GM10266 (cell line): ENCODE data around the gene GMEB2.
"Not testable (repeated sequence)": the region's sequence is repeated elsewhere in the genome, so short reads cannot be mapped to it uniquely, and the experiment has no call there.

Experiments
- DNase-seq: peaks from one replicate; pipeline ENCODE4 v3.0.0; 2012; ENCODE audit errors: extremely low spot score
- CTCF ChIP-seq: IDR thresholded peaks from 2 replicates; pipeline ENCODE4 v1.5.1; 2012; ENCODE audit warnings: mild to moderate bottlenecking, low read depth; ENCODE audit not compliant: control insufficient read depth, insufficient read depth; ENCODE audit errors: missing control alignments

GMEB2 gene

DNA sequence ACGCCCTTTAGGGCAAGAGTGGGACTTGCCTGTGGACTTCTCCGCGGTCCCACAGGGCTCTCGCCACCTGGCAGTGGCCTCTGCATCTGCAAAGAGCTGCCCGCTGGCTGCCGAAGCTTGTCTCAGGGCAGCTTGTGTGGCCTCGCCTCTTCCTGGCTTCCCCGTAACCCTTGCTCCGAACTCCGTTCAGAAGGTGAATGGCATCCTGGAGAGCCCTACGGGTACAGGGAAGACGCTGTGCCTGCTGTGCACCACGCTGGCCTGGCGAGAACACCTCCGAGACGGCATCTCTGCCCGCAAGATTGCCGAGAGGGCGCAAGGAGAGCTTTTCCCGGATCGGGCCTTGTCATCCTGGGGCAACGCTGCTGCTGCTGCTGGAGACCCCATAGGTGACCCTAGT, 34.2 kb upstream of the GMEB2 start:
- TF ChIP-seq CTCF = no peak
- no peak for DNase-seq

DNA sequence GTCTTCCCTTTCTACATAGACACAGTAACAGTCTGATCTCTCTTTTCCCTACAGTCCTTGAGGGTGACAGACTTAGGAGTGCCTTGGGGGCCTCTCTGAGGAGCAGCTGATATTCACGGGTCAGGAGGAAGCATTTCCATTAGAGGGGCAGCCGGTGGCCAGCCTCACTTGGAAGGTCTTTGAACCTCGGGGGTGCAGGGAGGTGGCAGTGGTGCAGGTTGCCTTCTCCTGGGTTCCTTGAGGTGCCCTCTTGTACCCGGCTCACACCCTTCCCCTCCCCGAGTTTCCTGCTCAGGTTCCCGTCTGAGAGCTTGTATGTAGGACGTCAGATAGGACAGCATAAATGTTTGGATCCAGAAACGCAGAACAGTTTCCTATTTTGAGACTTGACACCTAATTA, 33.7 kb upstream of the GMEB2 start:
- no peak for TF ChIP-seq CTCF
- no peak for DNase-seq

DNA sequence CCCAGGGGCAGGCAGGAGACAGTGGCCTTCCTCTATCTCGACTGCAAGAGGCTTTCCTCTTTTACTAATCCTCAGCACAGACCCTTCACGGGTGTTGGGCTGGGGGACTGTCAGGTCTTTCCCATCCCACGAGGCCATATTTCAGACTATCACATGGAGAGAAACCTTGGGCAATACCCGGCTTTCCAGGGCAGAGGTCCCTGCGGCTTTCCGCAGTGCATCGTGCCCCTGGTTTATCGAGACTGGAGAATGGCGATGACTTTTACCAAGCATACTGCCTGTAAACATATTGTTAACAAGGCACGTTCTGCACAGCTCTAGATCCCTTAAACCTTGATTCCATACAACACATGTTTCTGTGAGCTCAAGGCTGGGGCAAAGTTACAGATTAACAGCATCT, 33.3 kb upstream of the GMEB2 start:
- DNase-seq = not testable (repeated sequence)

DNA sequence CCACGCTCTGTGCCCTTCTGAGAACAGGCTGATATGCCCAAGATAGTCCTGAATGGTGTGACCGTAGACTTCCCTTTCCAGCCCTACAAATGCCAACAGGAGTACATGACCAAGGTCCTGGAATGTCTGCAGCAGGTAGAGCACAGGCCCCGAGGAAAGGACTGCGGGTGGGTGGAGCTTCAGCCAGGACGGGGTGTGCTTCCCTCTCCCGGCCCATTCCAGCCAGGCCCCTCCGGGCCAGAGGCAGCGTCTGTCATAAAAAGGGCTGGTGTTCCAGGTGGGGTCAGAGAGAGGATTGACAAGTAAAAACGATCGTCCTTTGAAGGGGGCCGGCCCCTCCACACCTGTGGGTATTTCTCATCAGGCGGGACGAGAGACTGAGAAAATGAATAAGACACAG, 32.5 kb upstream of the GMEB2 start:
- no peak for TF ChIP-seq CTCF
- DNase-seq = no peak

GRCh38 chr20:63658749-63659187, 31.9 kb upstream of the GMEB2 start:
- DNase-seq = no peak
- no peak for TF ChIP-seq CTCF

GRCh38 chr20:63657937-63658748, 31.2 kb upstream of the GMEB2 start, which contains the start of gene RTEL1:
RTEL1 (plus strand) TSS chr20:63658312; CDS start chr20:63659403, 1,091 bp downstream.
- DNase-seq = peak; percentile 97
- no peak for TF ChIP-seq CTCF

DNA sequence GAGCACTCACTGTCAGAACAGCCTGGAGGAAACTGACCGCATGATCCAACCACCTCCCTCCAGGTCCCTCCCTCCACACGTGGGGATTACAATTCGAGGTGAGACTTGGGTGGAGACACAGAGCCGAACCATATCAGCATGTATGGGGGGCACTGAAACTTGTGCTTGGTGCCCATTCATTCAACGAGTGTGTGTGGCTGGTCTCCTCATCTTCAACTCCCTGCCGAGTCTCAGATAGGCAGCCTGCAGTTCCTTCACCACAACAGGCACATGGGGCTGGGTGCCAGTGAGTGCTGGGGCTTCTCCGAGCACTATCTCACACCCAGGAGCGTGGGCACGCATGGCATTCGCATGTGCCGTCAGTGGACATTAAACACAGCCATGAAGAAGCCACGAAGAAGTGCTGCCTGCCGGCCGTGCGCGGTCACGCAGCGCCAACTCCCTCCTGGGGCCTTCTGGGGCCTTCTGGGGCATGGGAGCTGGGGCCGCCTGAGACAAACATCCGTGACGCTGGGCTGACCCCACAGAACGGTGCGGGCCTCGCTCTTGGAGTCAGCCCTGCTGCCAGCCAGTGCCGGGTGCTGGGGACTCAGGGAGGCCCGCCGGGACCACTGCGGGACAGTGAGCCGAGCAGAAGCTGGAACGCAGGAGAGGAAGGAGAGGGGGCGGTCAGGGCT, 30.5 kb upstream of the GMEB2 start:
- no peak for DNase-seq
- no peak for TF ChIP-seq CTCF
